GM12878 (cell line): ENCODE results near the gene ATN1. TPM values are rescaled to one million over a fixed set of nuclear protein-coding genes. Genes with fewer than 3 reads are reported as not detected.

Experiments used
- ATAC-seq: fragments of 200-7000 bp; cut with Tn5 transposase; 3 replicates; pipeline ENCODE4 v1.9.1; 2020; ENCODE audit warnings: mild to moderate bottlenecking, moderate library complexity
- BruUV-seq: library from RNA; stranded (reverse); fragments of 400-500 nt; replicated peaks from 2 replicates; lab custom pipeline; 2021; lab: Mats Ljungman, UMichigan
- CTCF ChIA-PET: fragments of 300-600 bp; sonication (Branson Sonifier 250); formaldehyde crosslinking; extraction: SDS; loops from one replicate; lab custom pipeline; 2021; ENCODE audit warnings: inconsistent platforms; lab: Yijun Ruan, JAX
- POLR2A ChIA-PET: fragments of 350-600 bp; formaldehyde crosslinking; extraction: SDS; loops from one replicate; lab custom pipeline; 2021; ENCODE audit warnings: inconsistent platforms; lab: Charles Lee
- RAD21 ChIA-PET: fragments of 300-600 bp; sonication (Branson Sonifier 250); formaldehyde crosslinking; loops from one replicate; lab custom pipeline; 2023; ENCODE audit warnings: antibody characterized with exemption; ENCODE audit not compliant: unreplicated experiment; lab: Charles Lee
- SMC1A ChIA-PET: fragments of 300-600 bp; sonication (Branson Sonifier 250); formaldehyde crosslinking; loops from one replicate; lab custom pipeline; 2023; ENCODE audit not compliant: unreplicated experiment, uncharacterized antibody; lab: Charles Lee
- DNase-seq: peaks from one replicate; pipeline ENCODE4 v3.0.0-alpha.2; 2011; ENCODE audit warnings: low read depth, low spot score
- FAIRE-seq: peaks from 3 replicates; lab custom pipeline; 2011; peaks lifted over from hg19 to GRCh38; lab: Jason Lieb, UNC
- H2AFZ ChIP-seq: 2 replicates; pipeline ENCODE4 v1.6.0; 2011; ENCODE audit warnings: low read depth, low read length, control low read depth; ENCODE audit not compliant: control insufficient read depth
- H3K27ac ChIP-seq: 2 replicates; pipeline ENCODE4 v1.5.1; 2011; ENCODE audit warnings: control low read depth; ENCODE audit not compliant: control insufficient read depth, insufficient read depth
- H3K27me3 ChIP-seq, 2 experiments: replicated peaks in 1 of 2; 2 replicates each; pipeline versions ENCODE4 v1.6.0 to v1.6.1; 2011; ENCODE audit warnings: low read length in 1 of 2; ENCODE audit not compliant: control insufficient read depth in 2 of 2, insufficient read depth in 2 of 2
- H3K36me3 ChIP-seq, 2 experiments: 2 replicates each; pipeline ENCODE4 v1.5.1; 2011; ENCODE audit warnings: low read length in 1 of 2; ENCODE audit not compliant: control insufficient read depth in 2 of 2, insufficient read depth in 2 of 2
- H3K4me1 ChIP-seq: 2 replicates; pipeline ENCODE4 v1.6.1; 2011; ENCODE audit warnings: mild to moderate bottlenecking, low read length, moderate library complexity, mixed read lengths; ENCODE audit not compliant: control insufficient read depth, insufficient read depth
- H3K4me2 ChIP-seq: 2 replicates; pipeline ENCODE4 v1.6.0; 2011; ENCODE audit warnings: control low read depth; ENCODE audit not compliant: control insufficient read depth, insufficient read depth
- H3K4me3 ChIP-seq: fragments of 200-600 bp; sonication (generic); 2 replicates; pipeline ENCODE4 v1.5.1; 2016
- H3K79me2 ChIP-seq: 2 replicates; pipeline ENCODE4 v1.6.0; 2011; ENCODE audit warnings: low read length; ENCODE audit not compliant: control insufficient read depth, insufficient read depth
- H3K9ac ChIP-seq: 2 replicates; pipeline ENCODE4 v1.8.0; 2011; ENCODE audit warnings: low read length, control low read depth, mixed read lengths; ENCODE audit not compliant: control insufficient read depth, insufficient read depth
- H3K9me3 ChIP-seq: replicated peaks from 3 replicates; pipeline ENCODE4 v1.5.1; 2011; ENCODE audit warnings: mild to moderate bottlenecking, low read length; ENCODE audit not compliant: control insufficient read depth, insufficient read depth
- H4K20me1 ChIP-seq: 2 replicates; pipeline ENCODE4 v1.6.0; 2011; ENCODE audit not compliant: control insufficient read depth, insufficient read depth
- CBX3 ChIP-seq: fragments of 200-600 bp; sonication (generic); IDR thresholded peaks from 2 replicates; pipeline ENCODE4 v1.6.1; 2016; ENCODE audit warnings: low read depth, borderline replicate concordance
- CEBPB ChIP-seq, 2 experiments: fragments of 150-350 bp in 1 of 2; IDR thresholded peaks; 2 replicates each; pipeline ENCODE4 v1.6.1; 2012 to 2014; ENCODE audit warnings: low read depth in 2 of 2, low read length in 2 of 2, borderline replicate concordance in 1 of 2, inconsistent platforms in 1 of 2
- E4F1 ChIP-seq: fragments of 450-650 bp; IDR thresholded peaks from 2 replicates; pipeline ENCODE4 v1.6.1; 2018; ENCODE audit warnings: borderline replicate concordance, mild to moderate bottlenecking; ENCODE audit not compliant: partially characterized antibody
- ETV6 ChIP-seq, 2 experiments: fragments of 450-650 bp in 1 of 2; IDR thresholded peaks in 1 of 2; conservative IDR thresholded peaks in 1 of 2; 2 replicates each; pipeline ENCODE4 v1.6.1; 2014; ENCODE audit warnings: antibody characterized with exemption in 1 of 2, borderline replicate concordance in 1 of 2, low read depth in 1 of 2, mild to moderate bottlenecking in 1 of 2, moderate library complexity in 1 of 2
- KLF5 ChIP-seq: fragments of 450-650 bp; IDR thresholded peaks from 2 replicates; pipeline ENCODE4 v1.6.1; 2014; ENCODE audit warnings: mild to moderate bottlenecking; ENCODE audit not compliant: partially characterized antibody
- MYB ChIP-seq: fragments of 150-350 bp; IDR thresholded peaks from 2 replicates; pipeline ENCODE4 v1.6.1; 2014; ENCODE audit warnings: mild to moderate bottlenecking, low read depth, low read length, borderline replicate concordance
- SIN3A ChIP-seq: IDR thresholded peaks from 2 replicates; pipeline ENCODE4 v1.6.1; 2012; ENCODE audit warnings: low read depth, low read length, improper control_type of control experiment
- SMAD1 ChIP-seq: fragments of 450-650 bp; IDR thresholded peaks from 2 replicates; pipeline ENCODE4 v1.6.1; 2018; ENCODE audit warnings: mild to moderate bottlenecking, low read depth; ENCODE audit not compliant: partially characterized antibody
- ZNF207 ChIP-seq: fragments of 450-650 bp; IDR thresholded peaks from 2 replicates; pipeline ENCODE4 v1.6.1; 2014; ENCODE audit warnings: antibody characterized with exemption, mild to moderate bottlenecking, borderline replicate concordance
- ZNF274 ChIP-seq: IDR thresholded peaks from one replicate; pipeline ENCODE4 v1.8.0; 2011; ENCODE audit not compliant: insufficient read length, insufficient read depth
- in situ Hi-C: fragments of 300-500 bp; cut with MboI; formaldehyde crosslinking; loops from 9 replicates; pipeline ENCODE4 v1.14.3; 2018; ENCODE audit warnings: mixed read lengths
- intact Hi-C: fragments of 100-400 bp; cut with micrococcal nuclease; formaldehyde crosslinking; loops from one replicate; pipeline ENCODE4 v1.14.2; 2022; ENCODE audit not compliant: unreplicated experiment
- polyA plus RNA-seq, 11 experiments: library from polyadenylated mRNA; depleted of rRNA in 4 of 11; unstranded in 6 of 11; stranded (reverse) in 5 of 11; fragments of >200 nt; fragmentation: Nextera tagmentation in 4 of 11; fragmentation: Illumina TruSeq in 1 of 11; extraction: Ambion mirVana in 4 of 11; extraction: Trizol in 1 of 11; gene quantifications; 1 replicate in 1 of 11; 2 replicates in 10 of 11; pipeline versions ENCODE4 v1.2.1 to v1.2.3, GENCODE V29; 2011 to 2016; ENCODE audit warnings: inconsistent platforms in 2 of 11, missing spikeins in 2 of 11, low read depth in 1 of 11
- total RNA-seq, 4 experiments: library from RNA; depleted of rRNA in 3 of 4; stranded (reverse); fragments of >200 nt in 3 of 4; fragmentation: Illumina TruSeq in 1 of 4; extraction: Trizol in 1 of 4; gene quantifications; 2 replicates each; pipeline versions ENCODE4 v1.2.1 to v1.2.3, GENCODE V29; 2013 to 2021
- TF ChIP-seq, protein P1 (sequence below): IDR thresholded peaks from 2 replicates; pipeline ENCODE4 v1.6.1; 2011; ENCODE audit warnings: low read depth, low read length, improper control_type of control experiment, borderline replicate concordance
- TF ChIP-seq, protein P2 (sequence below): IDR thresholded peaks from 2 replicates; pipeline ENCODE4 v1.6.1; 2012; ENCODE audit warnings: improper control_type of control experiment, low read depth, low read length; ENCODE audit not compliant: insufficient replicate concordance
- TF ChIP-seq, protein P3 (sequence below): IDR thresholded peaks from 2 replicates; pipeline ENCODE4 v1.6.1; 2011; ENCODE audit warnings: low read depth, mild to moderate bottlenecking, low read length, moderate library complexity, borderline replicate concordance; ENCODE audit errors: extremely low read depth
- TF ChIP-seq, protein P4 (sequence below): fragments of 450-650 bp; IDR thresholded peaks from 2 replicates; pipeline ENCODE4 v1.6.1; 2017; ENCODE audit warnings: borderline replicate concordance

The ATN1 gene
- total and polyA plus RNA-seq, 10 of the 15 experiments (the other 5 are each of a cell fraction or from before 2014, with no cell fraction given), result 0.08 to 44.5 (median 5.0) TPM

GRCh38 chr12:6980740-6981139 is 53.0 kb downstream of the ATN1 start:
- BruUV-seq, result no TSS peak
- no peaks in the 10 kb centered on the region for H3K9me3 ChIP-seq
- no peak overlapping the region for H3K4me3 ChIP-seq
- no peak overlapping the region for H3K4me2 ChIP-seq
- ChIA-PET RAD21 (no interaction called here), POLR2A (no interaction called here), CTCF (no interaction called here), SMC1A (no interaction called here)
- ATAC-seq, result no peak
- H3K27me3 ChIP-seq, result no peaks in the 10 kb centered on the region
- intact Hi-C loops, result no loop called here
- H3K27ac ChIP-seq, result no peak overlapping the region
- no peak overlapping the region for H3K9ac ChIP-seq
- no peaks in the 10 kb centered on the region for H4K20me1 ChIP-seq
- H2AFZ ChIP-seq, result no peak overlapping the region
- in situ Hi-C loops, result no loop called here
- no peak for FAIRE-seq
- H3K4me1 ChIP-seq, result peaks cover under 1% of the 10 kb centered on the region; the same call in 1 of the 2 replicates
- DNase-seq, result no peak
- H3K36me3 ChIP-seq, result peaks cover 17 to 34% of the 10 kb centered on the region in 2 experiments
- no peaks in the 10 kb centered on the region for H3K79me2 ChIP-seq
- TF ChIP-seq, protein P1, sequence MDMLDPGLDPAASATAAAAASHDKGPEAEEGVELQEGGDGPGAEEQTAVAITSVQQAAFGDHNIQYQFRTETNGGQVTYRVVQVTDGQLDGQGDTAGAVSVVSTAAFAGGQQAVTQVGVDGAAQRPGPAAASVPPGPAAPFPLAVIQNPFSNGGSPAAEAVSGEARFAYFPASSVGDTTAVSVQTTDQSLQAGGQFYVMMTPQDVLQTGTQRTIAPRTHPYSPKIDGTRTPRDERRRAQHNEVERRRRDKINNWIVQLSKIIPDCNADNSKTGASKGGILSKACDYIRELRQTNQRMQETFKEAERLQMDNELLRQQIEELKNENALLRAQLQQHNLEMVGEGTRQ, result no peak
- no peak for TF ChIP-seq CEBPB (IDR thresholded peaks at IDR 0.05; ENCODE audit: borderline replicate concordance in 1 of 2, low read depth in 2 of 2, low read length in 2 of 2)
- TF ChIP-seq, protein P2, sequence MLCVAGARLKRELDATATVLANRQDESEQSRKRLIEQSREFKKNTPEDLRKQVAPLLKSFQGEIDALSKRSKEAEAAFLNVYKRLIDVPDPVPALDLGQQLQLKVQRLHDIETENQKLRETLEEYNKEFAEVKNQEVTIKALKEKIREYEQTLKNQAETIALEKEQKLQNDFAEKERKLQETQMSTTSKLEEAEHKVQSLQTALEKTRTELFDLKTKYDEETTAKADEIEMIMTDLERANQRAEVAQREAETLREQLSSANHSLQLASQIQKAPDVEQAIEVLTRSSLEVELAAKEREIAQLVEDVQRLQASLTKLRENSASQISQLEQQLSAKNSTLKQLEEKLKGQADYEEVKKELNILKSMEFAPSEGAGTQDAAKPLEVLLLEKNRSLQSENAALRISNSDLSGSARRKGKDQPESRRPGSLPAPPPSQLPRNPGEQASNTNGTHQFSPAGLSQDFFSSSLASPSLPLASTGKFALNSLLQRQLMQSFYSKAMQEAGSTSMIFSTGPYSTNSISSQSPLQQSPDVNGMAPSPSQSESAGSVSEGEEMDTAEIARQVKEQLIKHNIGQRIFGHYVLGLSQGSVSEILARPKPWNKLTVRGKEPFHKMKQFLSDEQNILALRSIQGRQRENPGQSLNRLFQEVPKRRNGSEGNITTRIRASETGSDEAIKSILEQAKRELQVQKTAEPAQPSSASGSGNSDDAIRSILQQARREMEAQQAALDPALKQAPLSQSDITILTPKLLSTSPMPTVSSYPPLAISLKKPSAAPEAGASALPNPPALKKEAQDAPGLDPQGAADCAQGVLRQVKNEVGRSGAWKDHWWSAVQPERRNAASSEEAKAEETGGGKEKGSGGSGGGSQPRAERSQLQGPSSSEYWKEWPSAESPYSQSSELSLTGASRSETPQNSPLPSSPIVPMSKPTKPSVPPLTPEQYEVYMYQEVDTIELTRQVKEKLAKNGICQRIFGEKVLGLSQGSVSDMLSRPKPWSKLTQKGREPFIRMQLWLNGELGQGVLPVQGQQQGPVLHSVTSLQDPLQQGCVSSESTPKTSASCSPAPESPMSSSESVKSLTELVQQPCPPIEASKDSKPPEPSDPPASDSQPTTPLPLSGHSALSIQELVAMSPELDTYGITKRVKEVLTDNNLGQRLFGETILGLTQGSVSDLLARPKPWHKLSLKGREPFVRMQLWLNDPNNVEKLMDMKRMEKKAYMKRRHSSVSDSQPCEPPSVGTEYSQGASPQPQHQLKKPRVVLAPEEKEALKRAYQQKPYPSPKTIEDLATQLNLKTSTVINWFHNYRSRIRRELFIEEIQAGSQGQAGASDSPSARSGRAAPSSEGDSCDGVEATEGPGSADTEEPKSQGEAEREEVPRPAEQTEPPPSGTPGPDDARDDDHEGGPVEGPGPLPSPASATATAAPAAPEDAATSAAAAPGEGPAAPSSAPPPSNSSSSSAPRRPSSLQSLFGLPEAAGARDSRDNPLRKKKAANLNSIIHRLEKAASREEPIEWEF, result no peak
- TF ChIP-seq ZNF274, result no peak
- no peak for TF ChIP-seq CBX3
- TF ChIP-seq, protein P3, sequence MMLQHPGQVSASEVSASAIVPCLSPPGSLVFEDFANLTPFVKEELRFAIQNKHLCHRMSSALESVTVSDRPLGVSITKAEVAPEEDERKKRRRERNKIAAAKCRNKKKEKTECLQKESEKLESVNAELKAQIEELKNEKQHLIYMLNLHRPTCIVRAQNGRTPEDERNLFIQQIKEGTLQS, result no peak
- TF ChIP-seq ETV6 (conservative IDR thresholded peaks at IDR 0.05 in 1 of 2, IDR thresholded peaks at IDR 0.05 in 1 of 2; ENCODE audit: borderline replicate concordance in 1 of 2, low read depth in 1 of 2), result no peak
- TF ChIP-seq SIN3A, result no peak
- no peak for TF ChIP-seq E4F1
- TF ChIP-seq ZNF207, result no peak
- no peak for TF ChIP-seq KLF5
- TF ChIP-seq, protein P4, sequence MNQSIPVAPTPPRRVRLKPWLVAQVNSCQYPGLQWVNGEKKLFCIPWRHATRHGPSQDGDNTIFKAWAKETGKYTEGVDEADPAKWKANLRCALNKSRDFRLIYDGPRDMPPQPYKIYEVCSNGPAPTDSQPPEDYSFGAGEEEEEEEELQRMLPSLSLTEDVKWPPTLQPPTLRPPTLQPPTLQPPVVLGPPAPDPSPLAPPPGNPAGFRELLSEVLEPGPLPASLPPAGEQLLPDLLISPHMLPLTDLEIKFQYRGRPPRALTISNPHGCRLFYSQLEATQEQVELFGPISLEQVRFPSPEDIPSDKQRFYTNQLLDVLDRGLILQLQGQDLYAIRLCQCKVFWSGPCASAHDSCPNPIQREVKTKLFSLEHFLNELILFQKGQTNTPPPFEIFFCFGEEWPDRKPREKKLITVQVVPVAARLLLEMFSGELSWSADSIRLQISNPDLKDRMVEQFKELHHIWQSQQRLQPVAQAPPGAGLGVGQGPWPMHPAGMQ, result no peak
- no peak for TF ChIP-seq MYB
- TF ChIP-seq SMAD1, result no peak
